ENCODE data around the gene MARCHF10. TPM values are rescaled to one million over a fixed set of nuclear protein-coding genes. Genes with fewer than 3 reads are reported as not detected.

Gene MARCHF10
- total and polyA plus RNA-seq, 2 of the 4 experiments (the other 2 are of a cell fraction): 0.18 to 0.74 TPM

- Histone ChIP-seq H2BK15ac (ENCODE audit: low read depth, low read length) (peak overlapping the region; percentile 38; the same call in 1 of the 3 replicates), H3K18ac (ENCODE audit: low read depth, low read length) (peak overlapping the region; percentile 7; the same call in 1 of the 2 replicates), H4K8ac (ENCODE audit: low read depth in 2 of 2, low read length in 2 of 2) (peak overlapping the region; percentile 41 to 53; a peak in 3 of 4 replicates), H3K36me3 (ENCODE audit: control insufficient read depth, insufficient read depth, low read length) (peaks cover 17% of the 10 kb centered on the region), H4K91ac (ENCODE audit: insufficient read depth, low read depth, low read length) (peak overlapping the region; percentile 87), H4K20me1 (ENCODE audit: insufficient read depth, low read length) (peaks cover 49% of the 10 kb centered on the region), H3K4me3 (ENCODE audit: insufficient read depth, low read depth, low read length) (no peak overlapping the region), H2AFZ (replicated peaks; ENCODE audit: low read length, poor library complexity) (peak overlapping the region; percentile 25), H3K56ac (ENCODE audit: extremely low read depth, insufficient read depth, low read length) (0 out of 2 replicates have a peak overlapping the region, but pooled peaks have one; percentile 24), H3K79me1 (ENCODE audit: low read depth in 1 of 2, low read length in 2 of 2) (peaks cover 32 to 96% of the 10 kb centered on the region in 2 experiments), H2BK20ac (ENCODE audit: low read depth, low read length) (peak overlapping the region; percentile 78), H2BK5ac (ENCODE audit: low read depth, low read length, poor library complexity, severe bottlenecking) (peak overlapping the region; percentile 37), H3K9ac (ENCODE audit: low read depth, low read length) (no peak overlapping the region), H3K14ac (replicated peaks; ENCODE audit: low read depth, low read length) (peak overlapping the region; percentile 92), H3K4me1 (ENCODE audit: control insufficient read depth, insufficient read depth, low read length) (peaks cover 23% of the 10 kb centered on the region), H2BK120ac (ENCODE audit: low read depth, low read length) (peak overlapping the region; percentile 80), H3K27ac (ENCODE audit: insufficient read depth, low read length) (peak overlapping the region; percentile 60), H3K9me1 (ENCODE audit: insufficient read depth, low read length) (peaks cover 38% of the 10 kb centered on the region), H3K4me2 (ENCODE audit: low read depth, low read length) (peak overlapping the region; percentile 66; the same call in 1 of the 2 replicates), H3K4ac (ENCODE audit: low read depth, low read length) (peak overlapping the region; percentile 85), H3K9me3 (ENCODE audit: control insufficient read depth, insufficient read depth, low read length) (no peaks in the 10 kb centered on the region), H3K23ac (ENCODE audit: low read depth, low read length) (peak overlapping the region; percentile 78), H2AK5ac (ENCODE audit: low read depth, low read length) (peak overlapping the region; percentile 92), H2AK9ac (replicated peaks; ENCODE audit: low read depth, low read length, poor library complexity) (peak overlapping the region; percentile 12), H3K27me3 (ENCODE audit: control insufficient read depth, insufficient read depth, low read length) (no peaks in the 10 kb centered on the region), H4K5ac (ENCODE audit: low read depth, low read length) (no peak overlapping the region)
- WGBS, 2 experiments (ENCODE audit: extremely low coverage in 2 of 2, insufficient read length in 1 of 2): 42% methylated on average over 10 of the region's 19 CpGs; no CpG with 5 or more reads in 1 of the 2 experiments
- TF ChIP-seq CTCF (conservative IDR thresholded peaks at IDR 0.05; ENCODE audit: low read depth, low read length) (no peak), RCOR1 (IDR thresholded peaks at IDR 0.05; ENCODE audit: insufficient replicate concordance, low read length) (no peak), ELK1 (IDR thresholded peaks at IDR 0.05; ENCODE audit: borderline replicate concordance, low read depth, low read length) (no peak), MAFK (IDR thresholded peaks at IDR 0.05; ENCODE audit: low read depth, low read length) (peak; percentile 57; the same call in 1 of the 2 replicates)
- DNase-seq: peak; percentile 38
- intact Hi-C loops (cut with micrococcal nuclease) (loop anchor here (10.0 kb wide), 1 partner anchor 99 kb away; no protein-coding TSS in a partner anchor), dilution Hi-C loops (cut with HindIII; ENCODE audit: low sequenced_read_pairs, unreplicated experiment) (no loop called here), in situ Hi-C loops (cut with MboI; ENCODE audit: low sequenced_read_pairs) (no loop called here)
- ATAC-seq (ENCODE audit: low read depth): peak; percentile 49
- BruUV-seq (replicated peaks): no TSS peak
- ChIA-PET POLR2A (ENCODE audit: unreplicated experiment) (no interaction called here), CTCF (interaction anchor here (0.5 kb wide), 1 partner anchor 88 kb away, joined by 3 read pairs; no protein-coding TSS in a partner anchor)
Measured at GRCh38 chr17:62653826-62654761, 154.0 kb downstream of the MARCHF10 start.

All from IMR-90 (cell line).